Activated CD8-positive, alpha-beta memory T cell treated with anti-CD3 and anti-CD28 coated beads for 4 hours (primary cell): ENCODE measurements around the gene REXO1.
"Not testable (repeated sequence)": the region's sequence is repeated elsewhere in the genome, so short reads cannot be mapped to it uniquely, and the experiment has no call there.

Source experiments
- DNase-seq, 2 donors: peaks; one replicate each; pipeline ENCODE4 v3.0.0-alpha.2; 2020; ENCODE audit warnings: low read depth in 2 of 2

Gene REXO1

DNA sequence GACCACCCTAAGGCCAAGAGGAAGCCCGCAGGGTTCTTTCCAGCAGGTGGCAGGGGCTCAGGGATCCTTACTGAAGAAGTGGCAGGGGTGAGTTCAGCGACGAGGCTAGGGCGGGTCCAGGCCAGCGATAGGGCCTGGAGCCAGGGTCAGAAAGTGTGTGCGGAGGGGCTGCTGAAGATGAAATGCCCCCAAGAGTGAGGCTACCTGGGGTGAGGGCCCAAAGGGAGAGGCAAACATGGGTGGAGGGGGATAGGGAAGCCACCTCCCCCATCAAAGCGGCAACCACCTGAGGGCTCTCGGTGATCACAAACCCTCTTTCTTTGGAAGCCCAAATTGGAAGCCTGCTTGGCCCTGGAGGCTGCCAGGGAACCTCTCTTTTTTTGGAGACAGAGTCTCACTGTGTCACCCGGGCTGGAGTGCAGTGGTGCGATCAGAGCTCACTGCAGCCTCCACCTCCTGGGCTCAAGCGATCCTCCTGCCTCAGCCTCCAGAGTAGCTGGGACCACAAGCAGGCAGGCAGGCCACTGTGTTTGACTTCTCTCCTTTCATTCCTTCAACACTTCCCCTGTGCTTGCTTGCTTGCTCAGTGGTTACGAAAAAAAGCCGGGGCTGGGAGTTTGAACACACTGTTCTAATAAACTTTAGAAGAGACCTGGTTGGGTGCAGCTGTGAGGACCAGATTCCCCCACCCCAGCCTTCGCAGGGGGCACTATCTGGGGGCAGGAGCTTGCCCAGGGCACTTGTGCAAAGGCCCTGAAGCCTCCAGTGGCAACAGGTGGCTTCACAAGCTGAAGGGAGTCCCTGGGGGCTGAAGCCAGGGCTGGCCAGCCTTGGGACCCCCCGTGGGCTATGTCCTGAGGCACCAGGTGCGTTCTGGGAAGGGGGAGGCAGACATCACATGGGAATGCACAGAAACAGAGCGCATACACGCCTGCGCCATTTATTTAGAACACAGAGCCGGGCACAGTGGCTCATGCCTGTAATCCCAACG, 34.8 kb downstream of the REXO1 start:
- DNase-seq, result no peak

DNA sequence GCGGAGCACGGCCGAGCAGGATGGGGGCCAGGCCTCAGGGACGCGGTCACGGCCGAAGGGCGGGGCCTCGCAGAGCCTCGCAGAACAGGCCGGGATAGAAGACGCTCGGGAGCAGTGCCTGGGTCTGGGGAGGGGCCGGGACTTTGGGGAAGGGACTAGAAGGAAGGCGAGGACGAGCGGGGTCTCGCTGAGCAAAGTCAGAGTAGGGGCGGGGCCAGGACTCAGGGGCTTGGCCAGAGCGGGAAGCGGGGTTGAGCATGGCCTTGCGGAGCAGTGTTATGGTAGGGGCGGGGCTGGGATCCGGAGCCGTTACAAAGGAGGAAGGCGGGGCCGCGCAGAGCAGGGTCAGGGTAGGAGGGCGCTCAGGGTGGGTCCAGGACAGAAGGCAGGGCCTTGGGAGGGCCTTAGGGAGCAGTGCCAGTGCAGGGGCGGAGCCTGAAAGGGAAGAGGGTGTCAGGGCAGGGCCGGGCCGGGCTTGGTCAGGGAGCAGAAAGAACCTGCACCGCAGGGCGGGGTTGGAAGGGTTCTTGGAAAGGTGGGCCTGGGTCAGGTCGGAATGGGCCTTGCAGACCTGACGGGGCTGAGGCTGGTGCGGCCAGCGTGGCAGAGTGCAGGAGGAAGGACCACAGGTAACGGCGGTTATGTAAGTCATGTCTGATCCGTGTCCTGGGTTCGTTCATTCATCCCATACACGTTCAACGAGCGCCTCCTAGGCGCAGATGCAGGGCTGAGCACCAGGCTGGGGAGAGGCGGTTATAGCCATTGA, 35.7 kb downstream of the REXO1 start:
- peak; percentile 48 to 65 for DNase-seq

DNA sequence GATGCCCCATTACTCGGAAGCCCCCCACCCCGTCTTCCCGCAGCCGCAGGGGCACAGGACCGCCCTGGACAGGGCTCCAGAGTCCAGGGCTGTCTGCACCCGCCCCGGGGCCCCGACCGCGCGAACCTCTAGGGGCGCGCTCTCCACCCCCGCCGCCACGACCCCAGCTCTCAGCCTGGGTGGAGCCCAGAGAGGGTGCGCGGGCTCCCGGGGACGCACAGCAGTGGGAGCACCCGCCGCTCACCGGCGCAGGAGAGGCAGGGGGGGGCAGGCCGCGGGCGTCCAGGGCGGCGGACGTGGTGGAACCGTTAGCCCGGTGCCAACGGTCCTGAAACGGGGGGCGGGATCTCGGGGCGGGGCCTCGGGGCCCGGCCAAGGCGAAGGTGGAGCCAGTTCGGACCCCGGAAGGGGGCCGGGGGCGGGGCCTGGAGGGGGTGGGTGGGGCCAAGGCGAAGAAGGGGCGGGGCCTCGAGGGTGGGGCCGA, 36.3 kb downstream of the REXO1 start, which contains the start of gene ATP8B3:
Gene ATP8B3, minus strand, starts transcription at position 335 of the 484 bp plus-strand sequence. CDS start 540 bp downstream, outside the sequence.
- DNase-seq, result peak in 1 of 2 donors; percentile 50

DNA sequence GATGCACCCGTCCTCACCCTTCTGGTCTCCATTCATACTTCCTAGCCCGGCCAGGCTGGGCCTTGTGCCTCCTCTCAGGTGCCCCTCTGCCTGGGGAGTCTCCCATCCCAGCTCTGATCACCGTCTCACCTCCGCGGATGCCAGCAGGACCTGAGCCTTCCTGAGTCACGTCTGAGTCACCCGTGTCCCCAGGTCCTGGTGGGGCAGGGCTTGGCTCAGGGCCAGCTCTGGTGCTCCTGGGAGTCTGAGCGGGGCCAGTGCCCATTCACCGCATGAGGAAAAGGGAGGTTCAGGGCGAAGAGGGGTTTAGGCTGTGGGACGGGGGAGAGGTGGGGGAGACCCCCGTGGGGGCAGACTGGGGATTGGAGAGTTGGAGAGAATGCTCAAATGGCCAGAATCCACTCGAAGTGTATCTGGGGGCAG, 36.8 kb downstream of the REXO1 start:
- peak in 1 of 2 donors; percentile 37 for DNase-seq

DNA sequence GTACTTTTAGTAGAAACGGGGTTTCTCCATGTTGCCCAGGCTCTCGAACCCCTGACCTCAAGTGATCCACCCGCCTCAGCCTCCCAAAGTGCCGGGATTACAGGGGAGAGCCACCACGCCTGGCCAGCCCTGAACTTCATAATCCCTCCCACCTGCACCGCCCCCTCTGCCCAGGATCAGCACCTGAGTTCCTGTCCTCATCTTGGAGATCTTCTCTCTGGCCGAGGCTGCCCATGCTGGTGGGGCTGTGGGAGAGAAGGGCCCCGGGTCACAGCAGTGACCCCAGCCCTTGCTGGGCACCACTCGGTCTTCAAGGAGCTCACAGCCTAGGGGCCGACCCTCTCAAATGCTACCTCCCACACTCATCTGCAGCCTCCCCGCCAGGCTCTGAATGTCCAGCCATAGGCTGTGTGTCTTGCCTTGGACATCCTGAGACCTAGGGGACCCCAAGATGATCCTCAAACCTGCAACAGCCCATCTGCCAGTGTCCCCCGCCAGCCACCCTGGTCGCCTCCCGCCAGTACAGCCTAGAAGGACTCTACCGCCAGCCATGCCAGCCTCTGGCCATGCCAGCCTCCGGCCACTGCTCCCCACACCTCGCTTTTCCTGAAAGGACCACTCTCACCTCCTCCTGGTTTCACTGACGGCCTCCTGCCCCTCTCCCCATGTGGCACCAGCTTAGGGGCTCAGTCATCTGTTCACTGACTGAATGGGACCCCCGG, 37.7 kb downstream of the REXO1 start:
- DNase-seq, result no peak

DNA sequence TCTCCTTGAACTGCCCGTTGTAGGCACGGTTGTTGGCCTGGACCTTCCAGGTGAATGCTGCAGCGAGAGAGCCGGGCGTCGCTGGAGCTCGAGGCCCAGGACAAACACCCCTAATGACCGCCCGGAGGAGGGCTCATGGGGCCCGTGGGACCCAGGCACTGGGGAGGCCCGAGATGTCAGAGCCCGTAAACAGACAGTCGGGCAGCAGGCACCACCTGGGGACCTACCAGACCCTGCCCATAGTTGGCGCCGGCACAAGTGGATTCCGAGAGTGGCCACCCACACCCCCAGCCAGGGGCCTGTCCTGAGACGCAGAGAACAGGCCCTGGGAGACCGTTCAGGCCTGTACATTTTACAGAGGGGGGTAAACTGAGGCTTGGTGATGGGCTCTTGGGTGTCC, 38.6 kb downstream of the REXO1 start:
- no peak for DNase-seq

DNA sequence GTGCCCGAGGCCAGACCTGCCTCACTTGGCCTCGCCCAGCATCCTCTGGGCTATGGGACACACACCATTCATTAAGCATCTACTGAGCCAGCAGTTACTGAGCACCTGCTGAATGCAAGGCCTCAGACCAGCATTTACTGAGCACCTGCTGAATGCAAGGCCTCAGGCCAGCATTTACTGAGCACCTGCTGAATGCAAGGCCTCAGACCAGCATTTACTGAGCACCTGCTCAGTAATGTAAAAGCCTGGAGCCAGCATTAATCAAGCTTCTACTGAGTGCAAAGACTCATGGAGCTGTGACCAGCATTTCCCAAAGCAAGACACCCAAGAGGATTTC, 39.9 kb downstream of the REXO1 start:
- no peak for DNase-seq

DNA sequence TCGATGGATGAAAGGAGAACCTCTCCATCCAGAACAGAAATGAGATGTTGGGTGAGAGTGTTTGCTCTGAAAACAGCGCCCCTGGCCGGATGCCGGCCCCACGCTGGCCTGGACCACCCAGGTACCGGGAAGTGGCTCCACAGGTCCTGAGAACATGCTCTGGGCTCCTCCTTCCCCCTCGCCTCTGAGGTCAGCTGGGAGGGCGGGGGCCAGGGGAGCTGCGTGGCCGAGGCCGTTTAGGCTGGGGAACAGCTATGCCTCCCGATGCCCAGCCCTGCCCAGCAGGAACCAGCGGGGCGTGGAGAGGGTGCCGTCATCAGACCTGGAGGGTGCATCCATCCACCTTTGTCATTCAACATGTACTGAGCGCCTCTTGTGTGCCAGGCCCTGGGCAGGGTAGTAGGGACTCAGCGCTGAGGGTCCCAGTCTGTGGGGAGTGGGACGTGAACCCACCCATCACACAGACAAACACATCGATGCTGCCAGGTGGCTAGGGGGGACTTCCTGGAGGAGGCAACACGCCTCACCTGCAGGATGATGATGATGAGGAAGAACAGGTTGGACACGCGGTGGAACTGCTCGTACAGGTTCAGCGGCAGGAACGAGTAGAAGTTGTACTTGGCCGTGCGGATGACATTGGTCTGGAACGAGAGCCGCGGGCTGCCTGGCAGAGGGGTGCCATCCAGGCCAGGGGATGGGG, 40.4 kb downstream of the REXO1 start:
- no peak for DNase-seq

DNA sequence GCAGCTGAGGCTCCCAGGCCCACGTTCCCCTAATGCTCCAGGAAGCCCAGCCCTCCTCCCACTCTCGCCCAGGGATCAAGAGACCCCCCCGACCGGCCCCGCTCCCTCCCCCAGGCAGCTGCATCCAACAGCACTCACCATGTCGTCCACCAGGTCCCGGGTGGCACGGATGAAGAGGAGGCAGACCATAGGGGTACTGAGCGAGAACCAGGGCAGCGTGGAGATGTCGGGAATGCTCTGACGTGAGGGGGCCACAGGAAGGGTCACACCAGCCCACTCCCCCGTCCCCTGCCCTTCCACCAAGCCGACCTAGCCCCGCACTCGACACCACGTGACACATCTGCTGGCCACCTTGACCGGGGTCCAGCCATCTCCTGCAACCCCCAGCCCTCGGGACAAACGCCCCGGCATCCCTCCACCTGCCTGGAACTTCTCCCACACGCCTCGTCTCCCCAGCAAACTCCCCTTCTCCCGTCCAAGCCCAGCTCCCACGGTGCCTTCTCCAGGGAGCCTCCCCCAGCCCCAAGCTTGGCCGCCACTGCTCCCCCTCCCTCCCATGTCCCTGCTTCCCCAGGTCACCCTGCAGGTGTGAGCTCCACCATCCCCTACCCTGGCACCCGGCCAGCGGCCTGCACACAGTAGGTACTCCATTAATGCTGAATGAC, 41.1 kb downstream of the REXO1 start:
- DNase-seq, result no peak

DNA sequence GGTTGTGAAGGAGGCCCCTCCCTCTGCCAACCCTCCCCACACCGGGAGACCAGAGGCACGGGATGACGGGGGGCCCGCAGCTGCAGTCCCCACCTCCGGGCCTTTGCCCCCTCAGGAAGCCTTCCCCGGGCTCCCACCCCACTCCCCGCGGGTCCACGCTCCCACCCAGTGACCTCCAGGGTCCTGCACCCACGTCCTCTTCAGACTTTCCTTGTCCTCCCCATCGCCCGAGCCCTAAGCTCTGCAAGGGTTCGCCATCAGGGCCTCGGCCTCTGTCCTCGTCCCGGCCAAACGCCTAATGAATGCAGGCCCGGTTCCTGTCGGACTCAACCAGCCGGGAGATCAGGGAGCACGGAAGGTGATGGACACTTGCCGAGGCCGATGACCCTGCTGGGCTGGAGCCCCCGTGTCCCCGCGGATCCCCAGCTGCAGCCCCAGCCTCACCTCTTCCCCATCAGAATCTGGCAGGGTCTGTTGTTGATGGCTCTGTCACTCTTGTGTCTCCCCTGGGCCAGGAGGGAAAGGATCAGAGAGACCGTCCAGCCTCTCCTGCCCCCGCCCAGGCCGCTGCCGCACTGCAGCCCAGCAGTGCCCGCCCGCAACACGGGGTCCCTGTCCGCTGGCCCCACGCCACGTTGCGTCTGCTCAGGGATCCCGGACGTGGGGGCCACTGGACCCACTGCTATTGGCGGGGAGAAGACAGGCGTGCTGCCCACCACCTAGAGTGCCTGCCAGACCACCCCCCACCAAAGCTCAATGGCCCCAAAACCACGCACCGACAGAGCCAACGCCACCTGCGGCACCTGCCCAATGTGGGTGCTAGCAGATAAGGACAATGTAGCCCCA, 41.9 kb downstream of the REXO1 start:
- no peak for DNase-seq

DNA sequence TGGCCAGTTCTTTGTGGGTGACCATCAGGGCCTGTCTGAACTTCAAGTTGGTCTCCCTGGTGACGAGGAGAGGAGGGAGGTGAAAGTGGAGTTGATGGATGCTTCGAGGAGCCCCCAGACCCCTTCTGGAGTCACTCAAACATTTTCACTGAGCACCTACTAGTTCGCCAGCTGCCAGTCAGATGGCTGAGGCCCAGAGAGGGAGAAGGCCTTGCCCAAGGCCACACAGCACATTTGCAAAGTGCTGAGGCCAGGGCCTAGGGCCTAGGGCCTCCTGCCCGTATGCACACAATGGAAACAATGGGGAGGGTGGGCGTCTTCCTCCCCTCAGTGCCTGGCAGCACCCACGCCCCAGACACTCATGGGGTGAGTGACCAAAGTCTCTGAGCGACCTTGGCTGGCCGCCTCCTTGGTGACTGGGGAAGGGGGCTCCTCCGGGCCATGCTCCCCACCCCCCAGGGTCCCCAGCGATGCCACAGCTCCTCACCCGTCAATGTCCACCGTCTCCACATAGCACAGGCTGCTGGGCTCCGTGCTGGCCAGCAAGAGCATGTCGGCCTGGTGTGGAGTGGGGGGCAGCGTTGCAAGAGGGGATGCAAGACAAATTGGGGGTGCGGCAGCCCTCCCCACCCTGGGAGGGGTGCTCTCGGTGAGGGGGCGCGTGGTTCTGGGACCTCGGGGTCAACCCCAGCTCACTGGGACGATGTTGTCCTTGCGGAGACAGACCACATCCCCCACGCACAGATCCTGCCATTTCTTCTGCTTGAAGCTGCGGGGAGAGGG, 42.7 kb downstream of the REXO1 start:
- no peak for DNase-seq

DNA sequence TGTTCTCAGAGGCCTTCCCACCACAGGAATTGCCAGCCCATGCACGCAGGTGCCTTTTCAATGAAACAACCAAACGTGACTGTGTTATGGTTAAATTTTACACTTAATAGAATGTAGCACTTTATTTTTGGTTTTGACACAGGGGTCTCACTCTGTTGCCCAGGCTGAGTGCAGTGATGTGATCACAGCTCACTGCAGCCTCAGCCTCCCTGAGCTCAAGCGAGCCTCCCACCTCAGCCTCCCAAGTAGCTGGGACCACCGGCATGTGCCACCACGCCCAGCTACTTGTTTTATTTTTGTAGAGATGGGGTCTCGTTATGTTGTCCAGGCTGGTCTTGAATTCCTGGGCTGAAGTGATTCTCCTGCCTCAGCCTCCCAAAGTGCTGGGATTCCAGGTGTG, 43.4 kb downstream of the REXO1 start:
- DNase-seq, result no peak

DNA sequence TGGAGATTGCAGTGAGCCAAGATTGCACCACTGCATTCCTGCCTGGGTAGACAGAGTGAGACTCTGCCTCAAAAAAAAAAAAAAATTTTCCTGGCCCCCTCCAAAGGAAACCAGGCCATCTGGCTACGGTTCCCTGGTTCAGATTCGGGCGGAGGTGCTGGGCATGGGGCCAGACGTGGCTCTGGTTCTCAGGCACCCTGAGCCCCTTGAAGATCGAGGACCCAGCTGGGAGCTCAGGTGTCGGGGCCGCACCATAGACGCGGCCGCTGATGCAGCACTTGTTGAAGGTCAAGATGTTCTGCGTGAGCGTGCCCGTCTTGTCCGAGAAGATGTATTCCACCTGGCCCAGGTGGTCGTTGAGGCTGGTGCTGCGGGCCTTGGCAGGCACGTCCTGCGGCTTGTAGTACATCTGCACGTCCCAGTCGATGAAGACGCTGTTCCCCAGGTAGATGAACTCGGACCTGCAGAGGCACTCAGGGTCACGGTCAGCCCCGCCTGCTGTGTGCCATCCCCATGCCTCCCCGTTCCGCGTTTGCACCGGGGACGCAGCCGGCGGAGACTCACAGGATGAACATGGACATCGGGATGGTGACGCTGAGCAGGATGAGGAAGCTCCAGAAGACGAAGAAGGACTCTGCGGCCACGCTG, 48.5 kb downstream of the REXO1 start:
- no peak for DNase-seq

DNA sequence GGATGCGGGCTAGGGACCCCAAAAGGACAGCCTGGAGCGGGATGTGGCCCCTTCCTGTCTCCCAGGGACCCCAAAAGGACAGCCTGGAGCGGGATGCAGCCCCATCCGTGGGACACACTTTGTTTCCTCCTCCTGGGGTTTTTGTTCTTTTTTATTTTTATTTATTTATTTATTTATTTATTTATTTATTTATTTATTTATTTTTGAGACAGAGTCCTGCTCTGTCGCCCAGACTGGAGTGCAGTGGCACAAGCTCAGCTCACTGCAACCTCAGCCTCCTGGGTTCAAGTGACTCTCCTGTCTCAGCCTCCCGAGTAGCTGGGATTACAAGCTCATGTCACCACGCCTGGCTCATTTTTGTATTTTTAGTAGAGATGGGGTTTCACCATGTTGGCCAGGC, 51.0 kb downstream of the REXO1 start:
- DNase-seq, result not testable (repeated sequence)

DNA sequence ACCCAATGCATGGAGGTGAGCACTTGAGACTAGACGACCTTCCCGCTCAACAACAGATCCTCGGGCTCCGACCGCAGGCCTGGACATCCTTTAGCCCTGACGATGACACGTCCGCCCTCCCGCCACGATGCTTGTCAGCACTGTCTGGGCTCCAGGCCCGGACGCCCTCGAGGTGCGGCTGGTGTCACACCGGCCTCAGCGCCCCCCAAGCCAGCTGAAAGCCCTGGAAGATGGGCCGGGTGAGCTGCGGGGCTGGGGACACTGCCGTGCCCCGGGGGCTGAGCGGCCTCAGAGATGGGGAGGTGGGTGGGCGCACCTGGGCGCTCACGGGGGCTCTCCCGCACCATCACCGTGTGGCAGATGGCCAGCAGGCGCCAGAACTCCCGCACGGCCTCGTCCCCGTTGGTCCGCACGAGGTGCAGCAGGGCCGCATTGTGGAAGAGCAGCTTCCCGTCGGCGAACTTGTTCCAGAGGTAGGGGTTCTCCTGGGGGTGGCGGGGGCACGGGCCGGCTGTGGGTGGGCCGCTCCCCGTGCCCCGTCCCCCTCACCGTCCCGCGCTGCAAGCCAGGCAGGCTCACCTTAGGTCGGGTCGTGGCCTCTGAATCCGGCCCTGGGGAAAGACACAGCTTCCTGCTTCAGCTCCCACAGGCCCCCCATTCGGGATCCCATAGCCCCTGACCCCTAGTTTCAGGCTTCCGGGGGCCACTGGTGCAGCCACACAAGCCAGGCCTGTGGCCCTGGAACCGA, 51.7 kb downstream of the REXO1 start:
- DNase-seq, result no peak

DNA sequence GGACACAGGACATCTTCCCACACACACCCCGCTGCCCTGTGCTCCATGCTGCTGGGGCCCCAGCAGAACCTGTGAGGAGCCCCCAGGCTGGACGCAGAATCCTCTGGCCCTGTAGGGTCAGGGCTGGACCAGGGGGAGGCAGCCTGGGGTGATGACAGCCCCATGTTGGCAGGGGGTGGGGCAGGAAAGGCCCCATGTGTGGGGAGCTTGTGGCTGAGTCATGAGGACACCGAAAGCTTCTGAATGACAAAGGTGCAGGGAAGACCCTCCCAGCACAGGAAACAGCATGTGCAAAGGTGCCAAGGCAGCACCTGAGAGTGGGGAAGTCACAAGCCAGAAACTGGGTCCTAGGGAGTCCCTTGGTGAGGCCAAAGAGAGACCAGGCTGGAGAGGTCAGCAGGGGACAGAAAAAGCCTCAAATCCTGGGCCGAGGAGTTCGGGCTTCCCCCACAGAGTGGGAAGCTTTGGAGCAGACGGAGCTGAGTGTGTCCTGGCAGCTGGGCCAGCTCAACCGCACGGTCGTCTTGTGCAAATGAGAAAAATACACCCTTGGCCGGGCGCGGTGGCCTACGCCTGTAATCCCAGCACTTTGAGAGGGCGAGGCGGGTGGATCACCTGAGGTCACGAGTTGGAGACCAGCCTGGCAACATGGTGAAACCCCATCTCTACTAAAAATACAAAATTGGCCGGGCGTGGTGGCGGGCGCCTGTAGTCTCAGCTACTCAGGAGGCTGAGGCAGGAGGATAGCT, 53.7 kb downstream of the REXO1 start:
- DNase-seq, result no peak

DNA sequence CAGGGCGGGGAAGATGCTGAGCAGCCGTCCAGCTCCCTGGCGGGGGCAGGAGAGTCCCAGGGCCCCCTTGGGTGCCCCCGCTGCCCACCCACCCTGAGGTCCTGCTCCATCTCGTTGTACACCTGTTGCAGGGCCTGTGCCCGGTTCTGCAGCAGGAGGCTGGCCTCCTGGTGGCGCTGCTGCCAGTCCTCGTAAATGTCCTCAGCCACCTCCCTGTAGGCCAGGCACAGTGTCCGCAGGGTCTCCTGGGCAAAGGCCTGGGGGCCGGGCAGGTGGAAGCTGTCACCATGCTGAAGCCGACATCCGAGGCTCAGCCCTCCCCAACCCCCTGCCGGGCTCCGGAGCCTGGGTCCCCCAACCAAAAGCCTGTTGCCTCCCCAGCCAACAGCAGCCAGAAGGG, 56.4 kb downstream of the REXO1 start:
- no peak for DNase-seq
